Measurements from ENCODE around the gene CYP24A1.

Gene CYP24A1

DNA sequence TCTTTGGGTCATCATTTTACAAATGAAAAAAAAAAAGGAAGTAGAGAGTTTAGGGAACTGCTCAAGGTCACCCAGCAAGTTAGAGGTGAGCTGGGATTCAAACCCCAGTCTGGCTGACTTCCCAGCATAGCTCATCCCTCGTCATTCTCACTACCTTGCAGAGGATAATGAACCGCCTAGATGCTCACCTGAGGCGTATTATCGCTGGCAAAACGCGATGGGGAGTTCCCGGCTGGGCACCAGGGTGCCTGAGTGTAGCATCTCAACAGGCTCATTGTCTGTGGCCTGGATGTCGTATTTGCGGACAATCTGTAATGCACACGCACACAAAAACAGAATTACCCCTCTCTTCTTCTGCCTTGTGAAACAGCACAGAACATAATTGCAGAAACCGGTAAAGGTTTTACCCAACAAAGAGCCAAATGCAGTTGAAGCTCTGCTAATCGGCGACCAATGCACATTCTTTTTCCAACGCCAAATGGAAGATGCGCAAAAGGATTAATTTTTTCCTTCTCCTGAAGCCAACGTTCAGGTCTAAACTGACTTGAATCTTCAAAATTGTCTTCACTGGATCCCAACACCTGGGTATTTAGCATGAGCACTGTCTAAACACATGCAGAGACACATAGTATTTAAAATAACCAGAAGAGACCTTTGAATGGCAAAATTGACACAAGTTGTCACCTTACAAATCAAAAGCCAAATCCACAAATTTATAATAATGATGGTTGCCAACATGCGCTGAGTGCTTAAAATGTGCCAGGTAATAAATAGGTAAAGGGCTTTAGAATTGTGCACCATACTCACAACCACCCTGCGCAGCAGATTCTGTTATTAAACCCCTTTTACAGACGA lies 16.6 kb downstream of the CYP24A1 start:
- DNase-seq = no peak

DNA sequence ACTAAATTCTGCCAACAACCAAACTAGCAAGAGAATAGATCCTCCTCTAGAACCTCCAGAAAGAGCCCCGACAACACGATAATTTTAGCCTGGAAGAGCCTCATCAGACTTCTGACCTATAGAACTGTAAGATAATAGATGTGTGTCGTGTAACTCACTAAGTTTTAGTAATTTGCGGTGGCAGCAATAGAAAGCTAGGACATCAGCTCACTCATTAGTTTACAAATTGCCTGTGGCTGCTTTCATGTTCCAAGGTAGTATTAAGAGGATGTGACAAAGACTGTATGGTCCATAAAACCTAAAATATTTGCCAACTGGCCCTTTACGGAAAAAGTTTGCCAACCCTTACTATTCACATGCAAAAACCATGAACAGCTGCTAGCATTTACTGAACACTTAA lies 17.3 kb downstream of the CYP24A1 start:
- no peak for DNase-seq

DNA sequence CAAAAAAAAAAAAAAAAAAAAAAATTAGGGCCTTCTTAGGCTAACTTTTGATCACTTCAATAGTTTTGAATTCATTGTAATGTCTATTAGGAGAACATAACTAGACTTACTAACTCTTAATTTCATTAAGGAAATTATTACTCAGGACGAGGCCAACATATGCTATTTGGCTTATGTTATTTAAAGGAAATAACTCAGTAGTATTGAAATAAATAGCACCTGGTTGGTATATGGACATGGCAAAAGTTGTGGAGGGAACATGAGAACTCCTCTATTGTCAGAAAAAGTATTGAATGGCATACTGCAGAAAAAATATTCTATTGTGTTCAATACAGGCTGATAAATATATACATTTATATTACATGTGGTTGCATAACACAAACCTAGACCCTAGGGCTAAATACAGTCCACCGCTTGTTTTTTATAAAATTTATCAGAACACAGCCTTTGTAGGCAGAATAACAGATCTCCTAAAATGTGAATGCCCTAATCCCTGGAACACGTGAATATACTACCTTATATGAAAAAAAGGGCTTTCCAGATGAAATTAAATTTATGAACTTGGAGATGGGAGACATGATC lies 18.0 kb downstream of the CYP24A1 start:
- DNase-seq = no peak

DNA sequence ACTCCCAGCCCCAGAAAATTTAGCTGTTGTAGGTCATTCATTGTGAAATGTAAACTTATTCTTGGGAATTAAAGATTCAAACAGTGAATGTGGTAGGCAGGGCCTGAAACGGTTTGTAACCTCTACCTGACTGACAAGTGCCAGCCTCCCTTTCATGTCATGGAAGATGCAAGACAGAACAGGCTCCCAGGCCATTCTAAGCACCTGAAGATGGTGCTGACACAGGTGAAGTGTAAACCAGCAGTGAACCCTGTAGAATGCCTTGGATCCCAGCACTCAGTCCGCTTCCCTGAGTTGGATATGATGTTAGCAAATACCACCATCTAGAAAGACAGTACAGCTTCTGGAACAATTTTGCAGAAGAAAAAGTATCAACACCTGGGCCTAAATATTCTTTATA lies 19.3 kb downstream of the CYP24A1 start:
- no peak for DNase-seq

DNA sequence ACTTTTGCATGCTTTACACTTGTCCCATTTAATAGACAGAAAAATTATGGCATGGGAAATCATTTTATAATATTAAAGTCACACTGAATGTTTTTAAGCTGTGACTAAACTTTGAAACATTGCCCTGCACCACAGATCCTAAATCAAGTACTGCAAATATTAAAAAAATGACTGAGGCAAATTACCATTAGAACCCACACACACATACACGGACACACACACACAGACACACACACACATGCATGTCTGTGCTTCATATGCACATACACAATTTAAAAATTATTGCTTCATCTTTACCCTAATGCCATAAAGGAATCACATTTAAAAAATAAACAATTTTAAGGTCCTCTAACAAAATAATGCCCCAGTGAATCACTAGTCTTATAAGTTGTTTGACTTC lies 19.9 kb downstream of the CYP24A1 start:
- DNase-seq = no peak

DNA sequence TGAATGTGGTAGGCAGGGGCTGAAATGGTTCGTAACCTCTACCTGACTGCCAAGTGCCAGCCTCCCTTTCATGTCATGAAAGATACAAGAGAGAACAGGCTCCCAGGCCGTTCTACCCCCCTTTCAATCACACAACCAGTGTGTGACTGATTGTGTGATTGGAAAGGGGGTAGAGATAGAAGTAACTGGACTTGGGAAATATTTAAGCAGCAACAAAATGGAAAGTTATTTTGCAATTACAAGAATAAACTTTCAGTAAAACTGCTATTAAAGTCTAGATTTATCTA lies 20.8 kb downstream of the CYP24A1 start:
- no peak for DNase-seq

DNA sequence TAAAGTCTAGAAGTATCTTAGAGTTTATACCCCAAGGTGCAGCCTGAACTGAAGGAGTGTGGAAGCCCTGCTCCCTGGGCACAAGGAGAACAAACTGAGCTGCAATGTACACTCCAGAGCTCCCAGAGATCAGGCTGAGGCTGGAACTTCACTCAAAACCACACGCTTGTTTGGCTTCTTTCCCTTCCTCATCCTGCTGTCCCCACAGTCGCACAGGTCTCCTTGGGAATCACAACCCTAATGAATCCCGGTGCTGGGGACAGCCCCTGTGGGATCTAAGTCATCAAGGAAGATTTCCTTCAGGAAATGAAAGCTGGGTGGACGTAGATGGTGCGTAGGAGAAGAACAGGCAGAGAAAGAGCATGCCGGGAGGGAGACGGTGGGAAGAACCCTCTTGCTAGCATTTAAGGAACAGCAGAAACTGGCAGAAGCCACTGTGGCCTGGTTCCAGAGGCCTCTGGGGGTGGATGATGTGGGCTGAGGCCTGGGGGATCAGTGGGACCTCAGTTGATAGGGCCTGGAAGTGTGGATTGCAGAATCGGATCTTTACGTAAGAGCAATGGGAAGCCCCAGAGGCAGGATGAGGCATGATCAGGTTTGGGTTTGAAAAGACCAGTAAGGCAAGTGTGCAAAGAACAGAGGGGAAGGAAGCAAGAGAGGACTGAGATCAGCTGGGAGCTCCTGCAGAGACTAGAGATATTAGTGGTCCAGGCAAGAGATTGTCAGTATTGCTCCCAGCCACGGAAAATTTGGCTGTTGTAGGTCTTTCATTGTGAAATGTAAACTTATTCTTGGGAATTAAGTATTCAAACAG lies 21.4 kb downstream of the CYP24A1 start:
- DNase-seq = no peak

DNA sequence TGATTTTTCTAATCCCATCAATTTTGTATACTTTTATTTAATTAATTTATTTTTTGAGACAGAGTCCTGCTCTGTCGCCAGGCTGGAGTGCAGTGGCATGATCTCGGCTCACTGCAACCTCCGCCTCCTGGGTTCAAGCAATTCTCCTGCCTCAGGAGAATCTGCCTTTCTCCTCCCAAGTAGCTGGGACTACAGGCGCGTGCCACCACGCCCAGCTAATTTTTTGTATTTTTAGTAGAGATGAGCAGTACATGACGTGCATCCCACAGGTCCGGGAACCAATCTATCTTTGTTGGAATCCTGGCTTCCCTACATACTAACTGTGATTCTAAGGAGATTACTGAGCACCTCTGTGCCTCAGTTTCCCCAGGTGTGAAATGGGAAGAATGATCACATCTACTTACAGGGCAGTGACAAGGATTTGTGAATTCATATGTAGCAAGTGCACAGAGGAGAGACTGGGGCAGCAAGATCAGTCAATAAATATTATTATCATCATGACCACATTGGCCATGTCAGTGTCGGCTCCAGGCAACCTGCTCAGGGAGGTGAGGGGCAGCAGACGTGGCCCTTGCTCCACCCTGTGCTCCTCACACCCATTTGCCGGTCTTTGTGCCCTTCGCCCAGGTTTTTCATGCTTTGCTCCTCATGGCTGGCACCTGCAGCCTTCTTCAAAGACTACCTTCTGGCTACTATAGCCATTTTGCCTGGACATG lies 22.1 kb downstream of the CYP24A1 start:
- DNase-seq = no peak

DNA sequence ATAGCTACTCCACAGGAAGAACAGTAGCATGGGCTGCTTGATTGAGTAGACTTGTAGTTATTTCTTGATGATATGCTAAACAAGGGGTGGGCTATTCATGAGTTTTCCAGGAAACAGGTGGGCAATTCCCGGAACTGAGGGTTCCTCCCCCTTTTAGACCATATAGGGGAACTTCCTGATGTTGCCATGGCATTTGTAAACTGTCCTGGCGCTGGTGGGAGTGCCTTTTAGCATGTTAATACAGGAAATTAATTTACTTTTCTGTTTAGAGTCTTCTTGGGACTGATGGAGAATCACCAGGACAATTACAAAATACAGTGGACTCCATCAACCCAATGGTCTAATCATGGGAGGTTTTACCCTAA lies 22.7 kb downstream of the CYP24A1 start:
- DNase-seq = no peak

DNA sequence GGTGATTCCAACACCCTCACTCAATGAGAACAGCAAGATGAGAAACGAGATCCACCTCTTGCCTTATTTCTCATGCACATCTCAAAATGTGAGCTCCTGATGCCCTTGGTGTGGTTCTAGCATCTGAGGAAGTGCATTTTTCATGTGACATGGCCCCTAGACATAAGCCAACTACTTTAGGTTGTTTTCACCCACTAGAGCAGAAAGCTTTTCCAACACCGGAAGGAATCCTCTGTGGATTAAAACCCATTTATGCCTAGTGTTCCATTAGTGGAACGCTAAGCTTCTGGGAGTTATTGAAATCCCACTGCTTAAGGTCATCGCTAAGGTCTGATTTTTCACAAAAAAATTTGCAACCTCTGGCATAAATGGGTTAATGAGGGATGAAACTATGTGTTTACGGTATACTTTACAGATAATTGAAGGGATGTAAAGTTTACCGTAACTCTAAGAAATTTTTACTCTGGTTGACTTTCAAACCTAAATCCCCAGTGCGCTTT lies 24.0 kb downstream of the CYP24A1 start:
- no peak for DNase-seq

DNA sequence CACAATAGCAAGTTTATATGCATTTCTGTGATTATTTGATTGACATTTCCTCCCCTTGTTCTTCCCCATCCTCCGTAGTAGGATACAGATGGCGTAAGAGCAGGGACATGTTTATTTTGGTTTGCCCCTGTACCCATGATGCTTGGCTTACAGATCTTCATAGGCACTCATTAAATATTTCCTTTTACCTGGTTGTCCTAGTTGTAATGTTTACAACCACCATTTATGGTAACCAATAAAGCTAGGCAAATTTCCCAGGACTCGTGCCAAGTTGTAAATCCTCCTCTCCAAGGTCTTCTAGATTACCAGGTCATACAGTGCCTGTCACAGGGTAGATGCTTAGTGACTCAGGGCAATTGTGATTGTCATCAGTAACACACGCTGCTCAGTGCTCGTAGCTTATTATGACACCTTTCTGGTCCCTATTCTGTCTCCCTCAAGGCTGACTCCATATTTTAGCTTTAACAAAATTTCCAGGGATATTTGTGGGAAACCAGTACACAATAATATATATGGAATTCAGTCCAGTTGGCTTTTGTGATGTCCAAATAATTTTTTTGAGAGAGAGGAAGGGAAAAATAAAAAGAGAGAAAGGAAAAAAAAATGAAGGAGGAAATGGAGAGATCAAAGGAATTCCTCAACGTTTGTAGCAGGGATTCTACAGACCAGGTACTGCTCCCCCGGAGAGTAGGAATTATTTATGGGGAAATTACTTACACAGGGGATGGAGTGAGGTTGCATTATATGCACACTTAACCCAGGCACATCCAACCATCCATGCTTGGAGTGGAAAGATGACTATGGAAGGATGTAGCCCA lies 24.6 kb downstream of the CYP24A1 start:
- no peak for DNase-seq

DNA sequence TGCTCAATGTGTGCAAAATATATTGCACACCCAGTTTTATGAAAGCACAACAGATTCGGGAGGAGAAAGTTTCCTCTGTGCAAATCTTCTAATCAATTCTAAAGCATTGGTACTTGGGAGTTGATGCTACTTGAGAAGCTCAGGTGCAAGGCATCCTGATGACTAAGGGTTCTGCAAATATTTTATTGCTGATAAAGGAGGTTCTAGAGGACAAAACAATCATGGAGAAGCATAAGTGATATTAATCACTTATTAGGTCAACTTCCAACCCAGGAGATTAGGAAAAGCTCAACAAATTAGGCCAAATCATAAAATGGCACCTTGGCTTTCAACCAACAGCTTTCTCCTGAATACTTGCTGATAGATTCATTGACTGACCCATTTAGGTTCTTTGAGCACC lies 27.1 kb downstream of the CYP24A1 start:
- no peak for DNase-seq

DNA sequence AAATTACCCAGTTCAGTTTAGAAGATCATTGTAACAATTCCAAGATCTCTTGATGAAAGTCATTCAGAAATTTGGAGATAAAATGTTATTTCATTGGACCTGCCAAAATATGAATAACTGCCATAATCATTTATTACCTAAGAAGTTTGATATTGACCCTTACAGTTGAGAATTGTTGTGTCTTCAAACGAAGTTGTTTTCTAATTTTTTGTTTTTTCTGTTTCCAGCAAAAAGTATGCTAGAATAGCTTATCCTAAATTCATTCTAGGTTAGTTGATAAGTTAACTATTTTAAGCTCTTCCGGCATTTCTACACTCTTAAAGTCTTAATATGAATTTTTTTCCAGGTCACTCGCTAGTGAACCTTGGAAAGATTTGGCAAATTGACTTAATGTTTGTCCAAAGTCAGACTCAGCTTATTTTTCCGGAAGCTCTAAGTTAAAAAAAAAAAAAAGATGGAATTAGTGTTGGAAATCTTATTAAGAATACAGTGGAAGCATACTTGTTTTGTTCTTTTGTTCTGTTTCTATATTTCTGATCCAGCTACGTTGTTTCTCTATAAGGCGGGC lies 28.9 kb downstream of the CYP24A1 start:
- no peak for DNase-seq

DNA sequence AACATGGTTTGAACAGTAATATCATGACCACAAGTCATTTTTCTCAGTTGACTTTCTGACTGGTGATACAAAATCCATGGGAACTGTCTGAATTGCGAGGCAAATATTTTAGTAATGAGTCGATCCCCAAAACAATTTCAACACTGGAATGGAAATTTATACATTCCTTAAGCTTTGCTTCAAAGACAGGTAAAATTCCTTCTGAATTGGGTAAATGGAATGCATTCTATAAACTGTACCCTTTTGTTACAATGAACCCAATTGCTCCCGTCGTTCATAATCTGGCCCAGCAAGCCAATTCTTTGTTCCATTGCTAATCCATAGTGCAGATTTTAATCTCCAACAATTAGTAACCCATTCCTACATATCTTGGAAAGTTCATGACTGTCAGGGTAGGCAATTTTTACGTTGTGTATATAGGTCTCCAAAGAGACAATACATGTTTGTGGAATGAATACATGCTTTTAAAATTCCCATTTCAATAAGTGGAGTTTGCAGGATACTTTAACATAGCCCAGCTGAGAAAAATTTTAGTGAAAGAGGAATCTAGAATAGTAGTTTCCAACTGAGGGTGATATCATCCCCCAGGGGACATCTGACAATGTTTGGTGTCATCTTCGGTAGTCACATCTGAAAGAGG lies 32.7 kb downstream of the CYP24A1 start:
- DNase-seq = no peak

DNA sequence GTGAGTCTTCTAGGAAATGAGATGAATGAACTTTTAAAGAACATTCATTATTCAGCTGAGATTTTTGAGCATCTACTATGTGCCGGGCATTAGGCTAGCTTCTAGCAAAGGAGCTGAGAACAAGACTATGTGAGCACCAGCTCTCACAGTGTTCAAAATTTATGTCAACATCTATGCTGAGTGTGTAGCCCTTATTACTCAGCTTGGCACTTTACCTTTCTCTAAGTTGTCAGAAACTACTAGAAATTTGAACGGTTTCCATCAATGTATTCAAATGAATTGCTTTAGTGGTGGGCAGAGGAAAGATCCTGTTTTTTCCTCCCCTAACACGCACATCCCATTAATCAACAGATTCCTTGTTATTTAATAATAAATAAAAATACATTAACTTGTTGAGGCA lies 33.3 kb downstream of the CYP24A1 start:
- DNase-seq = no peak

DNA sequence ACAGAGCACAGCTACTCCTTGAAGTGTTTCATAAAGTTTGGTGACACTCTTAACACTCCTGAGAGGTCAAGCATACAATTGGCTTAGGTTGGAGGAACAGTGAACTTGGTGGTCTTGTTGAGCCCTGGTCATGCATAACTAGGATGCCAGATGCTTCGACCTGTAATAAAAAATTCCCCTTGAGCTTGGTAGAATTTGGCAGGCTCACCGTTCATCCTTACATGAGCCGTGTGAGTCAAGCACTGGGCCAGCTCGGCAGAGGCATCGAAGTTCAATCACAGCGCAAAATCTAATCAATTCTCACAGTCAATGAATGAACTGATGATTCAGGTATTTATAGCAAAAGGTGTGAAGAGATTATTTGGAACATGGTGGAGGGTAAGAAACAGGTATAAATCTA lies 33.7 kb downstream of the CYP24A1 start:
- no peak for DNase-seq

DNA sequence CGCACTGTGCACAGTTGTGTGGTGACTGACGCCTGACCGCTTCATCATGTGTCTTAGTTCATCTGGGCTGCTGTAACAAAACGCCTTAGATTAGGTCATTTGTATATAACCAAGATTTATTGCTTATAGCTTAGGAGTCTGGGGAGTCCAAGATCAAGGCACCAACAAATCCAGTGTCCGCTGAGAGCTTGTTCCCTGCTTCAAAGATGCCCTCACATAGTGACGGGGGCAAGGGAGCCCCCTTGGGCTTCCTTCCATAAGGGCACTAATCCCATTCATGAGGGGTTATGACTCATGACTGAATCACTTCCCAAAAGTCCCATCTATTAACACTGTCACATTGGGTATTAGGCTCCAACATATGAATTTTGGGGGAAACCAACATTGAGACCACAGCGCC lies 34.6 kb downstream of the CYP24A1 start:
- no peak for DNase-seq

DNA sequence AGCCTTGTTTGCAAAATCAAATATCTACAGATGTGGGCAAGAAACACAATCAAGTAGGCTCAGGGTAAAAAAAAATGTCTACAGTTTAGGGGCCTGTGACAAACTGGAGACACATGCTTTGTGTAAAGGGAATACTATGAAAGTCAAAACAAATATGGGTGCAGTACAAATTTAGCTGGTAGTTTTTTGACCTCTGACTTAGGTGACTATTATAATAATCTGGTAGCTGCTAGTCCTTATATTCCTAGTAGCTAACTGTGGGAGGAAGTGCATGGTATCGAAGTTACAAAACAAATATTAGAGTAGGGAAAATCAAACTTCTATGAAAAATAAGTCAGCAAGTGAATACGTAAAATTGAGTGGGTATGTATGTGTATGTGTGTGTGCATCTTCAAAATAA lies 35.4 kb downstream of the CYP24A1 start:
- DNase-seq = no peak

DNA sequence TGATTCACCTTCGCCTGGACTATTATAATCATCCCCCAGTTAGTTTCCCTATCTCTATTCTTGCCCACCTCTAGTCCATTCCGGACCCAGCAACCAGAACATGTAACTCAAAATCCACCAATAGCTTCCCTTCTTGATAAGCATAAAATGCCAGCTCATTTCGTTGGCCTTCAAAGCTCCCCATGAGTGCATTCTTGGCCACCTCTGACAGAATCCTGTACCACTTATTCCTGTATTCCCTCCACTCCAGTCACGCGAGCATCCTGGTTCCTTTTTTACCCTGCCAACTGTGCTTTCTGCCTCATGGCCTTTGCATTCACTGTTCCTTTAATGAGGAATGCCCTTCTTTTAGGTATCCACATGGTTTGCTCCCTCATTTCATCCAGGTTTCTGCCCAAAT lies 36.7 kb downstream of the CYP24A1 start:
- DNase-seq = no peak

Data from anterior cingulate cortex (tissue), 58 donors.